Stomach (tissue), 4 donors: ENCODE results near the gene USP48.

Source experiments
- EP300 ChIP-seq: sonication (generic); formaldehyde crosslinking; IDR thresholded peaks from one replicate; pipeline ENCODE4 v1.6.1; 2017; ENCODE audit warnings: antibody characterized with exemption
- POLR2A ChIP-seq, 4 donors: fragments of 450-650 bp; IDR thresholded peaks; one replicate each; pipeline ENCODE4 v1.6.1; 2016; ENCODE audit warnings: antibody characterized with exemption in 4 of 4, control low read depth in 2 of 4, mild to moderate bottlenecking in 1 of 4, moderate library complexity in 1 of 4
- POLR2AphosphoS5 ChIP-seq, 3 donors: sonication (generic); formaldehyde crosslinking; IDR thresholded peaks; one replicate each; pipeline ENCODE4 v1.6.1; 2016; ENCODE audit warnings: antibody characterized with exemption in 3 of 3
- TF ChIP-seq, protein P1 (sequence below), 7 experiments: fragments of 450-650 bp in 4 of 7; fragments of 200-600 bp in 3 of 7; sonication (generic) in 3 of 7; IDR thresholded peaks; one replicate each; pipeline ENCODE4 v1.5.1; 2016 to 2019; ENCODE audit warnings: antibody characterized with exemption in 7 of 7, control low read depth in 2 of 7, mild to moderate bottlenecking in 1 of 7

GRCh38 chr1:21816602-21817302 is 33.8 kb upstream of the USP48 start:
- TF ChIP-seq, protein P1, sequence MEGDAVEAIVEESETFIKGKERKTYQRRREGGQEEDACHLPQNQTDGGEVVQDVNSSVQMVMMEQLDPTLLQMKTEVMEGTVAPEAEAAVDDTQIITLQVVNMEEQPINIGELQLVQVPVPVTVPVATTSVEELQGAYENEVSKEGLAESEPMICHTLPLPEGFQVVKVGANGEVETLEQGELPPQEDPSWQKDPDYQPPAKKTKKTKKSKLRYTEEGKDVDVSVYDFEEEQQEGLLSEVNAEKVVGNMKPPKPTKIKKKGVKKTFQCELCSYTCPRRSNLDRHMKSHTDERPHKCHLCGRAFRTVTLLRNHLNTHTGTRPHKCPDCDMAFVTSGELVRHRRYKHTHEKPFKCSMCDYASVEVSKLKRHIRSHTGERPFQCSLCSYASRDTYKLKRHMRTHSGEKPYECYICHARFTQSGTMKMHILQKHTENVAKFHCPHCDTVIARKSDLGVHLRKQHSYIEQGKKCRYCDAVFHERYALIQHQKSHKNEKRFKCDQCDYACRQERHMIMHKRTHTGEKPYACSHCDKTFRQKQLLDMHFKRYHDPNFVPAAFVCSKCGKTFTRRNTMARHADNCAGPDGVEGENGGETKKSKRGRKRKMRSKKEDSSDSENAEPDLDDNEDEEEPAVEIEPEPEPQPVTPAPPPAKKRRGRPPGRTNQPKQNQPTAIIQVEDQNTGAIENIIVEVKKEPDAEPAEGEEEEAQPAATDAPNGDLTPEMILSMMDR (IDR thresholded peaks at IDR 0.05), result no peak
- no peak for TF ChIP-seq POLR2A (IDR thresholded peaks at IDR 0.05)
- TF ChIP-seq EP300, result no peak
- no peak for TF ChIP-seq POLR2AphosphoS5 (IDR thresholded peaks at IDR 0.05)
